Type B pancreatic cell (in vitro differentiated cells): ENCODE results near the gene DIP2A. TPM values are rescaled to one million over a fixed set of nuclear protein-coding genes. Genes with fewer than 3 reads are reported as not detected.

Source experiments
- DNase-seq: peaks from one replicate; pipeline ENCODE4 v3.0.0; 2021; ENCODE audit warnings: mixed read lengths; ENCODE audit not compliant: unreplicated experiment; ENCODE audit errors: extremely low spot score
- H3K27ac Mint-ChIP-seq: 2 replicates; pipeline ENCODE4 v1.8.0; 2021; ENCODE audit warnings: mild to moderate bottlenecking, mixed read lengths
- H3K27me3 Mint-ChIP-seq: 2 replicates; pipeline ENCODE4 v1.8.0; 2021; ENCODE audit warnings: mixed read lengths
- H3K36me3 Mint-ChIP-seq: 2 replicates; pipeline ENCODE4 v1.8.0; 2021; ENCODE audit warnings: mixed read lengths
- H3K4me1 Mint-ChIP-seq: one replicate; pipeline ENCODE4 v1.8.0; 2021; ENCODE audit warnings: mixed read lengths; ENCODE audit not compliant: unreplicated experiment
- H3K4me3 Mint-ChIP-seq: 2 replicates; pipeline ENCODE4 v1.8.0; 2021; ENCODE audit warnings: mild to moderate bottlenecking, mixed read lengths
- H3K9me3 Mint-ChIP-seq: 2 replicates; pipeline ENCODE4 v1.8.0; 2021; ENCODE audit warnings: mixed read lengths
- CTCF ChIP-seq: fragments of 200-600 bp; sonication (generic); conservative IDR thresholded peaks from 2 replicates; pipeline ENCODE4 v1.5.0; 2021; ENCODE audit warnings: antibody characterized with exemption, mild to moderate bottlenecking
- total RNA-seq: library from RNA; stranded (reverse); gene quantifications from 2 replicates; pipeline ENCODE4 v1.2.1, GENCODE V29; 2021; ENCODE audit warnings: low replicate concordance

DIP2A gene
- total RNA-seq, 1 donor from 2014 or later: 49.4 TPM

DNA sequence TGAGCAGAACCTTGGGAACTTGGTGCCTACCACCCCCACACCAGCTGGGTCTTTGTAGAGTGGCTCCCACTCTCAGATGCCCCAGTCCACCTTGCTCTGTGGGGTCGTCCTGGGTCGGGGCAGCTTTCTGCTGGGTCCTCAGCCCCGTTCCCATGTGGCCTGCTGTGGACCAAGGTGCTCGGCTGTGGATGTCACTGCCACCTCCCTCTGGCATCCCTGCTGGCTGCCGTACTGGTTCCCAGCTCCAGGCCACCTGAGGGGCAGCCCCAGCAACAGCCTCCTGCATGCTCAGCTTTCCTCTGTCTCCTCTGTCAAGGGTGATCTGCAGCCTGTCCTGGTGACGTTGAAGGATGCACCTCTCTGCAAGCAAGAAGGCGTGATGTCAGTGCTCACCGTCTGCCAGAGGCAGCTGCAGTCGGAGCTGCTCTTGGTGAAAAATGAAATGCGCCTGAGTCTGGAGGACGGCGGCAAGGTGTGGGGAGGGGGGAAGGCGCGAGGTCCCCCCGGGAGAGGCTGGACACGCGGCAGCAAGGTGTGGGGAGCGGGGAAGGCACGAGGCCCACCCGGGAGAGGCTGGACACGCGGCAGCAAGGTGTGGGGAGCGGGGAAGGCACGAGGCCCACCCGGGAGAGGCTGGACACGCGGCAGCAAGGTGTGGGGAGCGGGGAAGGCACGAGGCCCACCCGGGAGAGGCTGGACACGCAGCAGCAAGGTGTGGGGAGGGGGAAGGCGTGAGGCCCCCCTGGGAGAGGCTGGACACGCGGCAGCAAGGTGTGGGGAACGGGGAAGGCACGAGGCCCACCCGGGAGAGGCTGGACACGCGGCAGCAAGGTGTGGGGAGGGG, 45.9 kb upstream of the DIP2A start:
- Mint-ChIP-seq H3K4me1 (no peaks in the 10 kb centered on the region), H3K36me3 (peaks cover 10% of the 10 kb centered on the region), H3K27me3 (no peaks in the 10 kb centered on the region), H3K9me3 (no peaks in the 10 kb centered on the region), H3K27ac (no peak overlapping the region), H3K4me3 (no peak overlapping the region)
- DNase-seq: no peak
- TF ChIP-seq CTCF: no peak

DNA sequence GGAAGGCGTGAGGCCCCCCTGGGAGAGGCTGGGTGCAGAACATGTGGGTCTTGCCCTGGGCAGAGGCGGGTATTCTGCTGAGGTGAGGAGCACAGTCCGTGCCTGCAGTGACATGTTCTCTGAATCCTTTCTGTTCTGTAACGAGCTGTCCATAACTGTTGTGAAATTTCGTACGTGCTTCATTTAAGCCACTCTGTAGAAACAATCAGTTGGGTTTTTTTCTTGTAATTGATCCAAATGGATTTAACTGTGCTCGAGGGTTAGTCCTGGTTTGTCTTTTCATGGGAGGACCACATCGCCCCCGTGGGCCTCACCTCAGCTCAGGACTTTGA, 45.4 kb upstream of the DIP2A start:
- no peaks in the 10 kb centered on the region for H3K9me3 Mint-ChIP-seq
- no peak for DNase-seq
- no peaks in the 10 kb centered on the region for H3K27me3 Mint-ChIP-seq
- no peaks in the 10 kb centered on the region for H3K4me1 Mint-ChIP-seq
- peaks cover 14% of the 10 kb centered on the region for H3K36me3 Mint-ChIP-seq
- no peak overlapping the region for H3K4me3 Mint-ChIP-seq
- no peak overlapping the region for H3K27ac Mint-ChIP-seq
- no peak for TF ChIP-seq CTCF

DNA sequence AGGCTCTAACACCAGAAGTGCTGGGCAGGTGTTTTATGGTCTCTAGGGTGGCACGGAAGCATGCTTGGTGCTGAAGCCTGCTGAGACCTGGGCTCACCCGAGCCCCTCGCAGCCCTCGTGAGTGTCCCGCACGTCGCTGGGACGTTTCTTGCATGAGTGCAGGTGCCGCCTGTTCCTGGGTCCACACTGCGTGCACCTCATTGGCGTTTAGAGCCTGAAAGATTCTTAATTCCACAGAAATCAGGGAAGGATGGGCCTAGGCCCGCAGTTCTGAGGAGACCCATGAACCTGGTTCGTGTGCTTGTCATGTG, 43.8 kb upstream of the DIP2A start:
- Mint-ChIP-seq H3K4me3 (no peak overlapping the region), H3K27ac (no peak overlapping the region), H3K4me1 (no peaks in the 10 kb centered on the region), H3K27me3 (no peaks in the 10 kb centered on the region), H3K36me3 (peaks cover 14% of the 10 kb centered on the region), H3K9me3 (no peaks in the 10 kb centered on the region)
- DNase-seq: no peak
- no peak for TF ChIP-seq CTCF

DNA sequence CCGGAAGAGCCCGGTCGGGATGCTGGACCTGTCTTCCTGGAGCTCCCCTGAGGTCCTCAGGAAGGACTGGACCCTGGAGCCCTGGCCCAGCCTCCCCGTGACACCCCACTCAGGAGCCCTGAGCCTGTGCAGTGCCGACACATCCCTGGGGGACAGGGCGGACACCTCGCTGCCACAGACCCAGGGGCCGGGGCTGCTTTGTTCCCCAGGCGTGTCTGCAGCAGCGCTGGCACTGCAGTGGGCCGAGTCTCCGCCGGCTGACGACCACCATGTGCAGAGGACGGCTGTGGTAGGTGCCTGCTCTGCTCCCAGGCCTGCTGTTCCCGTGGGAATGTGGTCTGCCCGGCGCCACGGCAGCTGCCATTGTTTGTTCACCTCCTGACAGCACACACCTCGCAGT, 42.1 kb upstream of the DIP2A start:
- Mint-ChIP-seq H3K4me1 (no peaks in the 10 kb centered on the region), H3K36me3 (peaks cover 10% of the 10 kb centered on the region), H3K27me3 (no peaks in the 10 kb centered on the region), H3K9me3 (no peaks in the 10 kb centered on the region), H3K27ac (no peak overlapping the region), H3K4me3 (no peak overlapping the region)
- no peak for DNase-seq
- no peak for TF ChIP-seq CTCF

DNA sequence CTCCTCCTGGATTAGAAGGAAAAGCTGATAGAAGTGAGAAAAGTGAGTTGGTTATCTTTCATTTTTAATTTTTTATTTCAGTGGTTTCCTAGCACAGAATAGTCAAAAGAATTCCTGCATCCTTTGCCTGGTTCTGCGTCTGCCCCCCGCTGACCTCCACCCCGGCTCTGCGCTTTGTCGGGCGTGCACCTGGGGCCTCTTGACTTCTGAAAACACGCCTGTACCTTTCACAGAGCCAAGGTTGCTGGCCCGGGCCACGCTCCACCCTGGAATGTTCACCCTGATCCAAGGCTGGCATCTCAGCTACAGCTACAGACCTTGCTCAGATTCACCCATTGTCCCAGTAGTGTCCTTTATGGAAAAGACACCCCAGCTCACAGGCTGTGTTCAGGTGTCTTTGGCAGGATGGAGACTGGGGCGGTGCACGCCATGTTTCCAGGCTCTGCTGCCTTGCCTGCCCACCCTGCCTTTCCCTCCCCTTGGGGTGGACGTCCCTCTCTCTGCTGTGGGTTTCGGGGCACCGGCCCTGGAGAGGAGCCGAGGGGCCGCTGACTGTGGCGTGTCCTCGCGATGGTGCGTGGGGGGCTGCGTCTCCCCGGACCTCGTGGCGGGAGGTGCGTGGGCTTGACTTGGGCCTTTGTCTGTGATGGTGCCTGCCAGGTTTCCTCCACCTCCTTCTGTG, 40.3 kb upstream of the DIP2A start:
- no peak overlapping the region for H3K27ac Mint-ChIP-seq
- TF ChIP-seq CTCF: no peak
- no peak overlapping the region for H3K4me3 Mint-ChIP-seq
- H3K4me1 Mint-ChIP-seq: no peaks in the 10 kb centered on the region
- no peaks in the 10 kb centered on the region for H3K9me3 Mint-ChIP-seq
- H3K36me3 Mint-ChIP-seq: peaks cover 10% of the 10 kb centered on the region
- no peak for DNase-seq
- H3K27me3 Mint-ChIP-seq: no peaks in the 10 kb centered on the region
